HL-60/S4 treated with phorbol 12-myristate 13-acetate at 8.2 ng/mL for 4 days and 3 days (cell line): ENCODE measurements around the gene SLC5A9.

Experiments used
- in situ Hi-C: fragments of 300-500 bp; cut with MboI; formaldehyde crosslinking; loops from 2 replicates; pipeline ENCODE4 v1.15.0; 2022; ENCODE audit warnings: low sequenced_read_pairs

The SLC5A9 gene

GRCh38 chr1:48222501-48223242, at the start of gene SLC5A9:
TSS of gene SLC5A9 (plus strand) at chr1:48222716. CDS start at chr1:48222737, 21 bp downstream.
- in situ Hi-C loops, result no loop called here

- in situ Hi-C loops, result no loop called here
Measured at GRCh38 chr1:48175116-48175515, 47.4 kb upstream of the SLC5A9 start.

DNA sequence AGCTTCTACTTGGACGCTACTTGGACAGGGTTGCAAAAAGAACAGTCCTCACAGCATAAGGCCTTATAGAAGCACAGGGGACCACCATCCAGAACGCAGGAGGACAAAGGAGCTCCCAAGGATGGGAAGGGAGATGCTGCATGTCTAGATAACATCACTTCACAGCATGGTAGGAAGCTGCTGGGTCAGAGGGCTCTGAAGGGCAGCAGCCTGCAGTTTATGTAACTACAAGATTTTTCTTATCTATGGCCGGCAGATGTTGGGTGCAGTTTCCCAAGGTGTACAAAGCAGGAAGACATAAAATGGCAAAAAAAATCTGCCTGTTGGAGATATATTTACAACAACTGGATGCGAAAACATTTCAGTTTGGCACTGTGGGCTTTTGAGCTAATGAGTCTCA, 45.3 kb upstream of the SLC5A9 start:
- in situ Hi-C loops, result no loop called here

DNA sequence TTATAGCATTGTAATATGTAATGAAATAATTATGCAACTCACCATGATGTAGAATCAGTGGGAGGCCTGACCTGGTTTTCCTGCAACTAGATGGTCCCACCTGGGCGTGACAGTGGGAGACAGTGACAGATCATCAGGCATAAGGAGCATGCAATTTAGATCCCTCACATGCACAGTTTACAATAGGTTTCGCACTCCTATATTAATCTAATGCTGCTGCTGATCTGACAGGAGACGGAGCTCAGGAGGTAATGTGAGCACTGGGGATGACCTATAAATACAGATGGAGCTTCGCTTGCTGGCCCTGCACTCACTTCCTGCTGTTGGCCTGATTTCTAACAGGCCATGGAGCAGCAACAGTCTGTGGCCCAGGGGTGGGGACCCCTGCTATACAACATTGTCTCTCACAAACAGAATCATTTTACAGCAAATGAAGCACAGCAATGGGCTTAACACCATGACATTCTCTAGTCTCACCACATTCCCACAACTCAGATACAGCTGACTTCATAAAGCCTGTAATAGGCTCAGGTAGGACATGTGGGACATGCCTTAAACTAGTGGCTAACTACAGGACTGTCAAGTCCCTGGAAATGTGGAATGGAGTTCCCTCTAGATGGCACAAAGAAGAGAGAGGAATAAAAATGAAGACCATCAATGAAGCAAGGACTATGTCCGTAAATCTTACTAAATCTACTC, 40.7 kb upstream of the SLC5A9 start:
- in situ Hi-C loops, result no loop called here

GRCh38 chr1:48182439-48182838, 40.1 kb upstream of the SLC5A9 start:
- in situ Hi-C loops, result no loop called here

DNA sequence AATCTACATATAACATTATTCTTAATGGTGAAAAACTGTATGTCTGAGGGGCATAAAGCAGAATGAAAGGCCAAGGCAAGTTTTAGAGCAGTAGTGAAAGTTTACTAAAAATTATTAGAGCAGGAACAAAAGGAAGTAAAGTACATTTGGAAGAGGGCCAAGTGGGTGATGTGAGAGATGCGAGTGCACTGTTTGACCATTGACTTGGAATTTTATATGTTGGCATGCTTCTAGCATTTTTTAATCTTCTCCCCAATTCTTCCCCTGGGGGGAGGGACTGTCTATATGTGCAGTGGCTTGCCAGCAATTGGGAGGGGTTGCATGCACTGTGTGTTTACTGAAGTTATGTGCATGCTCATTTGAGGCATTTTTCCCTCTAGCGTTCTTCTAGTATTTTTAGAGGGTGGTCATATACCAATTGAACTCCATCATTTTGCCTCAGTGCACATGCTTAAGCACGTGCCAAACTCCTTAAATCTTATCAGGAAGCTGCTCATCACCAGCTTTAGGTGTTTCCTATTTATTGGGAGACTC, 36.1 kb upstream of the SLC5A9 start:
- in situ Hi-C loops, result no loop called here

DNA sequence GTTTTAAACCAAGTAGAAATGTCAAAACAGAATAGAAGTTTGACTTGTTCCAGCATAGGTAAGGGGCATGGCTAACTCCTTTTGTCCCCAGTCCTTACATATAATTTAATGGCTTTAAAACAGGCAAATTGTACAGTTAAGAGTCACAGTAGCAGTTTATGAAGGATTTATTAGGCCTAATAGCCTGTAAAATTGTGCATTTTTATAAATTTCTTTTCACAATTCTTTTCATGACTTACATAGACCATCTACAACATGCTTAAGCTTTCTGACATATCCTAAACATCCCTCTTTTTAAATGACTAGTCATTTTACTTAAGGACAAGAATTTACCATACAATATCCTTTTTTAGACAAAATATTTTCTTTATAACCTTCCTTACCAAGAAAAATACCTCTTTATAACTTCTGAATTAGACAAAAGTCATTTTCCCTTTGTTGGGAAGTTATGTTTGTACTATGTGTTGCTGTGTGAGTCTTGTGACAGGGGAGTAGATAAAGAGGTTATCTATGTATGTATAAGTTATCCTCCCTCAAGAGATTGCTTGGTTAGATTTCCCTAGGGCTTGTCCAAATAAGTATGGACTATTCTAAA, 34.5 kb upstream of the SLC5A9 start:
- in situ Hi-C loops, result no loop called here

- in situ Hi-C loops, result no loop called here
Measured at GRCh38 chr1:48190881-48191280, 31.6 kb upstream of the SLC5A9 start.

- in situ Hi-C loops, result no loop called here
Measured at GRCh38 chr1:48194801-48195200, 27.7 kb upstream of the SLC5A9 start.

DNA sequence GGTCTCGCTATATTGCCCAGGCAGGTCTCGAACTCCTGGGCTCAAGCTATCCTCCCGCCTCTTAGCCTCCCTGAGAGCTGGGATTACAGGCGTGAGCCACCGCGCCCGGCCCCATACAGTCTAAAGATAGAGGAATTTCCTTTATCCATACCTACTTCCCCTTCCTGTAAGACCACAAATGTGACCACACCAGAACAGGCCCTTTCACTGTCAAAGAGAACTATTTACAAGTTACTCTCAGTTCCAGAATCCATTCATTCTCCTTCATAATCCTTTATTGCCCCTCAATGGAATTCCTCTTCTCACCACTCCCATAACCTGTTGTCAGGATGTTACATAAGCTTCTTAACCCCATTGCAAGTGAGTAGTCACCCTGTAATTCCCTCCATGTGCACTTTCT, 26.3 kb upstream of the SLC5A9 start:
- in situ Hi-C loops, result no loop called here

GRCh38 chr1:48198970-48199369, 23.5 kb upstream of the SLC5A9 start:
- in situ Hi-C loops, result no loop called here

DNA sequence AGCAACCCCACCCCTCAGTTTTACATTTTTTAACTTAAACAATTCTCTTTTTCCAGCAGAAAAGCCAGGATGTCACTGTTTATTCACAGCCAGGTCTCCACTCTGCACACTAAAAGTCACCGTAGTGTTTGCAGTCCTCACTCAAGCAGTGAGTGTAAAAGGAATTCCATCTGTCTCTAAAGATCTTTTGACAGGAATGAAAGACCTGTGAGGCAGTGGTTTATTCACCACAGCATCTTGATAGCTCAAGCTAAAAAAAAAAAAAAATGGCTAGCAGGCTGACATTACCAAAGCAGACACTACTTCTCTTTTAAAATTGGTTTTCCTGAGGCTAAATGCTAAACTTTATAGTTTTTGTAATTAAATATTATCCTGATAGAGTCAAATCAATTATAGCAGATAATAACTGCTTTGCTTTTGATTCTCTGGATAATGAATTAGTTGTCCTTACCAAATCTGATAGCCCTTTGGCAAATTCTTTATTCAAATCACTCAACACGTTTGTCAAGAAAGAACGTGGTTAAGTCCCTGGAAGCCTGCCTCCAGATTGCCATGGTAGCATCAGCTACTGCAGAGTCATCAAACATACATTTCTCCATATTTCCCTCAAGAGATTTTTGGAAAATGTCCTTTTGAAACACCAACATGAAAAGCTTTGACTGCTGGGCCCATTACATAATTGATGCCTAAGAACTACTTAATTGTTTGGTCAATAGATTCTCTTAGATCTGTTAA, 22.2 kb upstream of the SLC5A9 start:
- in situ Hi-C loops, result no loop called here

GRCh38 chr1:48202030-48202752, 20.3 kb upstream of the SLC5A9 start:
- in situ Hi-C loops, result no loop called here

GRCh38 chr1:48203287-48203900, 19.1 kb upstream of the SLC5A9 start:
- in situ Hi-C loops, result no loop called here

DNA sequence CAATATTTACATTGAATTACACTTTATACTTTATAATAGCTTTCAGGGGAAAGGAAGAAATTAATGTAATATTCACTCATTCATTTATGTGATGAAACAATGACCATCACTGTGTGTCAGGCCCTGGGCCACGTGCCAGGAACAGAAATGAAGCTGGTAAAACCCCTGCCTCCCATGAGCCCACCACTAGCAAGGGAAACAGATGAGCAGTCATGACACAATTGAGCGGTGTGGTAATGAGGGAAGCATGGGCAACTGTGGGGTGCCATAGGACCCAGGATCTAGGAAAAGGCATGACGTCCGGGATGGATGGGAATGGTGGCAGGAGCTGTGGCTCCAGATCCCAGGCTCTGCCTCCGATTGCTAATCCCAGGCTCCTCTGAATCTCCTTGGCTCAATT, 17.0 kb upstream of the SLC5A9 start:
- in situ Hi-C loops, result no loop called here

DNA sequence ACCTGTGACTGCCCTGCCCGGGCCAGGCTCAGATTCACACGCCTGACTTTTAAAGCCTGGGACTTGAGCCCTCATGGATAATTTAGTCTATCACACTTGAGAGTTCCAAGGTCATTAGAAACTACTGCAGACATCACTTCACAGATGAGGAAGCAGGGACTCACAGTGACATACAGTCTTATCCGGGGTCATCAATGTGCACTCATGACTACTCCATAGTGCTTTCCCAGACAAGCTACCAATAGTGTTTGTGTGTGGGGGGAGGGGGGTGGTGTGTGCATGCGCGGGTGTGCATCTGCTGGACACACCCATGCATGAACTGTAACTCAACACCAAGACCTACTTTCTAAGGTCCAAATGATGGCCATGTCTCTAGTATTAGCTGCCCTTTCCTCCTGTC, 16.1 kb upstream of the SLC5A9 start:
- in situ Hi-C loops, result no loop called here

DNA sequence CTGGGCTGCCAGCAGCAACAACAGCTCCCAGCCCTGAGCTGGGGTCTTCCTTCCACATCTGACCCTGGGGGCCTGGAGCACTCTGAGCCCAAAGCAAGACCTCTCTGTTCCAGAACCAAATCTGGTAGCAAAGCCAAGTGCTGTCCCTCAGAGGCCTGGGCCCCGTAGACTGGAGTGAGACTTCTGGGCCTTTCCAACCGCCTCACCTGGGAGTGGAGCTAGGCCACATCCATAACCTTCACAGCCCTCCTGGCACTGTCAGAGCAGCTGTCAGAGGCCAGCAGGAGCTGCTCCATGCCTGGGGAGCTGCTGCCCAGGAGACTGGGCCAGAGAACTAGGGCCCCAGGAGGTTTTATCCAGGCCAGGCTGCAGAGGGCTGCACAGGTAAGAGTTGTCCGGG, 15.4 kb upstream of the SLC5A9 start:
- in situ Hi-C loops, result no loop called here

GRCh38 chr1:48207536-48208075, 14.9 kb upstream of the SLC5A9 start:
- in situ Hi-C loops, result no loop called here

GRCh38 chr1:48208251-48208650, 14.3 kb upstream of the SLC5A9 start:
- in situ Hi-C loops, result no loop called here

DNA sequence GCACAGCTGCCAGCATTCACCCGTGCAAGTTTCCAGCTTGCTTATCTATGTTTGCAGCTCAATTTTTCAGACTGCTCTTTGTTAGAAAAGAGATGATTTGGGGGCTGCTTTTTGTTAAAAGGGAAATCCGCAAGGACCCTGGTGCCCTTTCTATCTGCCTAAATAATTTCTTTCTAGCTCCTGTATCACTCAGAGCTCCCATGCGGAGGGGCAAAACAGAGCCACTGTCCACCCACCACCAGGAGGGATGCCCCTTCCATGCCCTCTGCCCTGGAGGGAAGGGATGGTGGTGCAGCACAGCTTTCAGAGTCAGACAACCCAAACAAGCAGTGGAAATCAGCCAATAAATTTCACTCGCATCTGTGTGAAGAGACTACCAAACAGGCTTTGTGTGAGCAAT, 13.9 kb upstream of the SLC5A9 start:
- in situ Hi-C loops, result no loop called here
